Hepatocyte (in vitro differentiated cells): Measurements from ENCODE around the gene UMAD1. TPM values are rescaled to one million over a fixed set of nuclear protein-coding genes. Genes with fewer than 3 reads are reported as not detected.

Experiments
- DNase-seq: peaks from one replicate; pipeline ENCODE4 v3.0.0-alpha.2; 2016; ENCODE audit warnings: low spot score
- H2AFZ ChIP-seq: fragments of 200-600 bp; sonication (generic); 2 replicates; pipeline ENCODE4 v1.6.0; 2016; ENCODE audit warnings: antibody characterized with exemption, mild to moderate bottlenecking
- H3K27ac ChIP-seq: fragments of 200-600 bp; sonication (generic); 2 replicates; pipeline ENCODE4 v1.5.1; 2016; ENCODE audit warnings: mild to moderate bottlenecking
- H3K27me3 ChIP-seq: fragments of 200-600 bp; sonication (generic); 2 replicates; pipeline ENCODE4 v1.6.1; 2016
- H3K36me3 ChIP-seq: fragments of 200-600 bp; sonication (generic); replicated peaks from 2 replicates; pipeline ENCODE4 v1.5.1; 2016; ENCODE audit warnings: low read depth; ENCODE audit not compliant: insufficient read depth
- H3K4me1 ChIP-seq: fragments of 200-600 bp; sonication (generic); 2 replicates; pipeline ENCODE4 v1.5.1; 2016; ENCODE audit warnings: mild to moderate bottlenecking, moderate library complexity; ENCODE audit not compliant: insufficient read depth
- H3K4me2 ChIP-seq: fragments of 200-600 bp; sonication (generic); 2 replicates; pipeline ENCODE4 v1.6.0; 2016
- H3K4me3 ChIP-seq: fragments of 200-600 bp; sonication (generic); 2 replicates; pipeline ENCODE4 v1.5.1; 2016; ENCODE audit warnings: mild to moderate bottlenecking
- H3K79me2 ChIP-seq: fragments of 200-600 bp; sonication (generic); 2 replicates; pipeline ENCODE4 v1.6.0; 2017; ENCODE audit warnings: mild to moderate bottlenecking
- H3K9me2 ChIP-seq: fragments of 200-600 bp; sonication (generic); replicated peaks from 2 replicates; pipeline ENCODE4 v1.6.0; 2017; ENCODE audit warnings: mild to moderate bottlenecking; ENCODE audit not compliant: insufficient read depth
- H3K9me3 ChIP-seq: fragments of 200-600 bp; sonication (generic); 2 replicates; pipeline ENCODE4 v1.5.1; 2016; ENCODE audit warnings: low read depth, mild to moderate bottlenecking
- H4K20me1 ChIP-seq: fragments of 200-600 bp; sonication (generic); 2 replicates; pipeline ENCODE4 v1.6.0; 2016; ENCODE audit warnings: mild to moderate bottlenecking; ENCODE audit not compliant: insufficient read depth, poor library complexity, severe bottlenecking
- CTCF ChIP-seq: fragments of 200-600 bp; sonication (generic); IDR thresholded peaks from 2 replicates; pipeline ENCODE4 v1.5.1; 2016; ENCODE audit warnings: antibody characterized with exemption, mild to moderate bottlenecking; ENCODE audit not compliant: poor library complexity
- EZH2 ChIP-seq: fragments of 200-600 bp; sonication (generic); IDR thresholded peaks from 2 replicates; pipeline ENCODE4 v1.6.1; 2016; ENCODE audit warnings: antibody characterized with exemption, mild to moderate bottlenecking, borderline replicate concordance
- EZH2phosphoT487 ChIP-seq: fragments of 200-600 bp; sonication (generic); IDR thresholded peaks from one replicate; pipeline ENCODE4 v1.6.1; 2018; ENCODE audit warnings: antibody characterized with exemption, mild to moderate bottlenecking, low read depth, moderate library complexity; ENCODE audit not compliant: unreplicated experiment, severe bottlenecking
- WGBS: methylation state at CpG from one replicate; pipeline ENCODE4 v1.1.6; 2016; ENCODE audit warnings: low lambda C conversion rate; ENCODE audit errors: missing lambda C conversion rate; 5-methylcytosine and 5-hydroxymethylcytosine counted together
- polyA plus RNA-seq: library from polyadenylated mRNA; unstranded; fragments of >200 nt; fragmentation: Nextera tagmentation; extraction: Ambion mirVana; gene quantifications from 2 replicates; pipeline ENCODE4 v1.2.1, GENCODE V29; 2016
- total RNA-seq: library from RNA; depleted of rRNA; stranded (reverse); fragments of >200 nt; gene quantifications from 2 replicates; pipeline ENCODE4 v1.2.3, GENCODE V29; 2014

The UMAD1 gene
- total and polyA plus RNA-seq, 2 experiments from 2014 or later, result 15.7 to 29.0 TPM

GRCh38 chr7:7862393-7862792 lies 221.8 kb downstream of the UMAD1 start:
- H2AFZ ChIP-seq, result no peak overlapping the region
- H3K36me3 ChIP-seq, result no peaks in the 10 kb centered on the region
- H3K4me2 ChIP-seq, result no peak overlapping the region
- no peaks in the 10 kb centered on the region for H4K20me1 ChIP-seq
- no peaks in the 10 kb centered on the region for H3K9me2 ChIP-seq
- TF ChIP-seq EZH2, result no peak
- no peak for TF ChIP-seq EZH2phosphoT487
- TF ChIP-seq CTCF, result no peak
- H3K4me3 ChIP-seq, result no peak overlapping the region
- H3K9me3 ChIP-seq, result no peaks in the 10 kb centered on the region
- no peaks in the 10 kb centered on the region for H3K27me3 ChIP-seq
- 98% methylated on average over 2 of the region's 2 CpGs for WGBS
- no peak for DNase-seq
- H3K4me1 ChIP-seq, result no peaks in the 10 kb centered on the region
- no peaks in the 10 kb centered on the region for H3K79me2 ChIP-seq
- H3K27ac ChIP-seq, result no peak overlapping the region

- Histone ChIP-seq H2AFZ (no peak overlapping the region), H3K36me3 (no peaks in the 10 kb centered on the region), H3K9me2 (no peaks in the 10 kb centered on the region), H3K4me1 (no peaks in the 10 kb centered on the region), H3K9me3 (no peaks in the 10 kb centered on the region), H3K27ac (no peak overlapping the region), H3K27me3 (no peaks in the 10 kb centered on the region), H3K79me2 (no peaks in the 10 kb centered on the region), H3K4me3 (no peak overlapping the region), H3K4me2 (no peak overlapping the region), H4K20me1 (no peaks in the 10 kb centered on the region)
- WGBS, result 88% methylated on average over 10 of the region's 10 CpGs
- no peak for DNase-seq
- TF ChIP-seq CTCF, result no peak
- no peak for TF ChIP-seq EZH2phosphoT487
- TF ChIP-seq EZH2, result no peak
Measured at GRCh38 chr7:7867846-7868571, 227.5 kb downstream of the UMAD1 start.

GRCh38 chr7:7868572-7868899 lies 228.0 kb downstream of the UMAD1 start:
- H3K9me3 ChIP-seq, result no peaks in the 10 kb centered on the region
- H3K4me3 ChIP-seq, result no peak overlapping the region
- no peak overlapping the region for H3K27ac ChIP-seq
- no peaks in the 10 kb centered on the region for H3K79me2 ChIP-seq
- TF ChIP-seq EZH2phosphoT487, result no peak
- TF ChIP-seq EZH2, result no peak
- TF ChIP-seq CTCF, result no peak
- 90% methylated on average over 1 of the region's 1 CpG for WGBS
- H3K4me2 ChIP-seq, result no peak overlapping the region
- H3K4me1 ChIP-seq, result no peaks in the 10 kb centered on the region
- H3K9me2 ChIP-seq, result no peaks in the 10 kb centered on the region
- H3K27me3 ChIP-seq, result no peaks in the 10 kb centered on the region
- H4K20me1 ChIP-seq, result no peaks in the 10 kb centered on the region
- no peak overlapping the region for H2AFZ ChIP-seq
- H3K36me3 ChIP-seq, result no peaks in the 10 kb centered on the region
- no peak for DNase-seq
